ENCODE measurements around the gene RAD51AP2. TPM values are rescaled to one million over a fixed set of nuclear protein-coding genes. Genes with fewer than 3 reads are reported as not detected.

Gene RAD51AP2
- total RNA-seq, 1 experiment from 2014 or later = not detected

DNA sequence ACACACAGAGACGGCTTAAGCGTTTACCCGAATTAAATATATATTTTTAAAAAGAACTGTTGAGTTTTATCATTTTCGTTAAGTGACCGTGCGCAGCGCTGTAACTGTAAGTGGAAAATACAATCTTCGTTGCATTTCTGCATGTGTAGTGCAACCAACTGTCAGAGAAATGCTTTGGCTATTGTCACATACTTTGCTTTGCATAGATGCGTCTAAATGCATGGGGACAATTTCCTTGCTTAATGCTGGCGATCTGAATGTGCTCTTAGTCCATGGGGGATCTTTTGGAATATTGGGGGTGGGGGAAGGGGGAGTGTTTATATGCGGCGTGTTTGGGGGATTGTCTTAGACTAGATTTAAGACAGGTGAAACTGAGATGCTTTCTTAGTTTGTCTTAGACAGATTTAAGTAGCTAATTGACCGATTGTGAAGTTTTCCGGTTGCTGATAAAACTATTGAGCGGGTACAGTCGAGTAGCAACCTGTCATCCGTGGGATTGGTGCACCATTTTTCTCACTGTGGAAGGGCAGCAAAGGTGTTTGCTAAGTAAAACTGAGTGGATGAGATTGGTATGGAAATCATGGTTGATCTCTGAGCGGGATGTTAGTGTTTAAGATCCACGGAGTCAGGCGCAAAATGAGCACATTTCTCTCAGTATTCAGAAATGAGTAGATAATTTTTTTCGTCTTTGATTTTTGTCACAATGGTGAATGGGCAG is 22.7 kb upstream of the RAD51AP2 start:
- no peaks in the 10 kb centered on the region for H3K9me3 ChIP-seq (ENCODE audit: low read length)
- intact Hi-C loops (cut with micrococcal nuclease) = no loop called here
- POLR2A ChIA-PET (ENCODE audit: unreplicated experiment) = no interaction called here

GRCh38 chr2:17540093-17540812 is 22.0 kb upstream of the RAD51AP2 start, which contains the start of gene VSNL1:
VSNL1 (plus strand) TSS chr2:17540696; CDS start chr2:17592075, 51,379 bp downstream.
- POLR2A ChIA-PET (ENCODE audit: unreplicated experiment) = no interaction called here
- Histone ChIP-seq H3K36me3 (ENCODE audit: low read depth, low read length) (no peaks in the 10 kb centered on the region), H3K4me3 (ENCODE audit: low read length) (no peak within 1 kb of the TSS), H4K20me1 (ENCODE audit: low read length) (no peaks in the 10 kb centered on the region), H3K4me2 (ENCODE audit: low read length) (no peak within 1 kb of the TSS), H3K9me3 (ENCODE audit: low read length) (no peaks in the 10 kb centered on the region), H3F3A (ENCODE audit: low read length, unreplicated experiment) (no peaks in the 10 kb centered on the region), H3K27ac (ENCODE audit: low read length) (no peak within 1 kb of the TSS), H2AFZ (ENCODE audit: low read length) (no peak within 1 kb of the TSS), H3K9ac (ENCODE audit: low read length) (no peak within 1 kb of the TSS), H3K79me2 (ENCODE audit: low read length) (no peaks in the 10 kb centered on the region), H3K9me2 (replicated peaks; ENCODE audit: low read length) (no peaks in the 10 kb centered on the region), H3K4me1 (ENCODE audit: insufficient read depth, low read length) (no peaks in the 10 kb centered on the region), H3K27me3 (ENCODE audit: low read length) (peaks cover 79% of the 10 kb centered on the region)
- intact Hi-C loops (cut with micrococcal nuclease) = no loop called here
- DNase-seq (no peak), ATAC-seq (no peak)
- TF ChIP-seq EZH2 (IDR thresholded peaks at IDR 0.05; ENCODE audit: low read length, unreplicated experiment) (peak; percentile 20), EZH2phosphoT487 (IDR thresholded peaks at IDR 0.05; ENCODE audit: borderline replicate concordance, low read length) (no peak)
- TF ChIP-seq, protein P1, sequence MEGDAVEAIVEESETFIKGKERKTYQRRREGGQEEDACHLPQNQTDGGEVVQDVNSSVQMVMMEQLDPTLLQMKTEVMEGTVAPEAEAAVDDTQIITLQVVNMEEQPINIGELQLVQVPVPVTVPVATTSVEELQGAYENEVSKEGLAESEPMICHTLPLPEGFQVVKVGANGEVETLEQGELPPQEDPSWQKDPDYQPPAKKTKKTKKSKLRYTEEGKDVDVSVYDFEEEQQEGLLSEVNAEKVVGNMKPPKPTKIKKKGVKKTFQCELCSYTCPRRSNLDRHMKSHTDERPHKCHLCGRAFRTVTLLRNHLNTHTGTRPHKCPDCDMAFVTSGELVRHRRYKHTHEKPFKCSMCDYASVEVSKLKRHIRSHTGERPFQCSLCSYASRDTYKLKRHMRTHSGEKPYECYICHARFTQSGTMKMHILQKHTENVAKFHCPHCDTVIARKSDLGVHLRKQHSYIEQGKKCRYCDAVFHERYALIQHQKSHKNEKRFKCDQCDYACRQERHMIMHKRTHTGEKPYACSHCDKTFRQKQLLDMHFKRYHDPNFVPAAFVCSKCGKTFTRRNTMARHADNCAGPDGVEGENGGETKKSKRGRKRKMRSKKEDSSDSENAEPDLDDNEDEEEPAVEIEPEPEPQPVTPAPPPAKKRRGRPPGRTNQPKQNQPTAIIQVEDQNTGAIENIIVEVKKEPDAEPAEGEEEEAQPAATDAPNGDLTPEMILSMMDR (conservative IDR thresholded peaks at IDR 0.05; ENCODE audit: low read depth, low read length) = no peak
- CTCF ChIA-PET = no interaction called here
- BruUV-seq (replicated peaks) = no TSS peak

More for the DNA sequence above, 22.7 kb upstream of the RAD51AP2 start:
- H3K4me3 ChIP-seq (ENCODE audit: low read length) = no peak overlapping the region
- ATAC-seq (no peak), DNase-seq (no peak)
- peaks cover 79% of the 10 kb centered on the region for H3K27me3 ChIP-seq (ENCODE audit: low read length)
- no peak overlapping the region for H3K4me2 ChIP-seq (ENCODE audit: low read length)
- H3K27ac ChIP-seq (ENCODE audit: low read length) = no peak overlapping the region
- H3K79me2 ChIP-seq (ENCODE audit: low read length) = no peaks in the 10 kb centered on the region
- no peaks in the 10 kb centered on the region for H3K4me1 ChIP-seq (ENCODE audit: insufficient read depth, low read length)
- no TSS peak for BruUV-seq (replicated peaks)
- H3F3A ChIP-seq (ENCODE audit: low read length, unreplicated experiment) = no peaks in the 10 kb centered on the region
- no peak overlapping the region for H3K9ac ChIP-seq (ENCODE audit: low read length)
- CTCF ChIA-PET = no interaction called here
- TF ChIP-seq, protein P1 (conservative IDR thresholded peaks at IDR 0.05; ENCODE audit: low read depth, low read length) = no peak
- TF ChIP-seq EZH2 (IDR thresholded peaks at IDR 0.05; ENCODE audit: low read length, unreplicated experiment) = no peak
- TF ChIP-seq EZH2phosphoT487 (IDR thresholded peaks at IDR 0.05; ENCODE audit: borderline replicate concordance, low read length) = no peak
- no peaks in the 10 kb centered on the region for H4K20me1 ChIP-seq (ENCODE audit: low read length)
- no peaks in the 10 kb centered on the region for H3K9me2 ChIP-seq (replicated peaks; ENCODE audit: low read length)
- H2AFZ ChIP-seq (ENCODE audit: low read length) = no peak overlapping the region
- H3K36me3 ChIP-seq (ENCODE audit: low read depth, low read length) = no peaks in the 10 kb centered on the region

All from PC-3 (cell line).